ENCODE measurements around the gene LYPD6B.

Gene LYPD6B

DNA sequence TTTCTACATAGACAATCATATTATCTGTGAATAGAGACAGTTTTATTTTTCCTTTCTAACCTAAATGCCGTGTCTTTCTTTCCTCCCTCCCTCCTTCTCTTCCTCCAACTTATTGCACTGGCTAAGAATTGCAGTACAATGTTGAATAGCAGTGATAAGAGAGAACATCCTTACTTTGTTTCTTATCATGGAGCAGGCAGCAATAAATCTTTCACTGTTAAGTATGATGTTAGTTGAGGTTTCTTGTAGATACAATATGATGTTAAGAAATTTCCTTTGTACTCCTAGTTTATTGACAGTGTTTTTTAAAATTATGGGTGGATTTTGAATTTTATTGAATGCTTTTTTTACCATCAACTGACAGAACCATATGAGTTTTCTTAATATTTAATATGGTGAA, 6.0 kb downstream of the LYPD6B start:
- no peak for DNase-seq

DNA sequence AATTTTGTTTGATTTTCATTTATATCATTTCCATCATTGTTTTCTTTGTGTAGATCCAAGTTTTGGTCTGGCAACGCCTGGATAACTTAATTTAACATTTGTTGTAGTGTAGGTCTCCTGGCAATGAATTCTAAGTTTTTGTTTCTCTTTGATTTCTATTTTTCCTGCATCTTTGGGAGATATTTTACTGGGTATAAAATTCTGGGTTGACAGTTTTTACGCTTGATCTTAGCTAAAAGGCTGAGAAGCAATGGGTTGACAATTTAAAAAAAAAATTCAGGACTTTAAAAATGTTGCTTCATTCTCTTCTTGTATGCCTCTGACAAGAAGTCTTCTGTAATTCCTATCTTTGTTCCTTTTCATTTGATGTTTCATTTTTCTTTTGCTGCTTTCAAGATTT, 8.6 kb downstream of the LYPD6B start:
- DNase-seq, result no peak

DNA sequence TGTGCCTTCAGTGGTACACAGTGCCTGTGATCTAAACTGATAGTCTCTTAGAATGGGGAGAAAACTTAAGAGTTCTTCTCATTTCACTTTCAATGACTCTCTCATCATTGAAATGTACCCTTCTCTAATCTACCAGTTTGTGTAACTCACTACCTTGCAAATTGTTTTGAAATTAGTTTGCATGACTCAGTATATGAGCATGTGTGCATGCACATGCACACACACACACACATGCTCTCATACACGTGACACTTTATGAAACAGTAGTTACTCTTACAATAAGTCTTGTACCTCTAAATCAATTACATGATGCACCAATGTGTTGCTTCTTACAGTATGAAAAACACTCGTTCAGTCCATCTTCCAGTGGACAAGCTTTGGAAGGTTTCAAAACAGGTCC, 10.6 kb downstream of the LYPD6B start:
- DNase-seq, result no peak

DNA sequence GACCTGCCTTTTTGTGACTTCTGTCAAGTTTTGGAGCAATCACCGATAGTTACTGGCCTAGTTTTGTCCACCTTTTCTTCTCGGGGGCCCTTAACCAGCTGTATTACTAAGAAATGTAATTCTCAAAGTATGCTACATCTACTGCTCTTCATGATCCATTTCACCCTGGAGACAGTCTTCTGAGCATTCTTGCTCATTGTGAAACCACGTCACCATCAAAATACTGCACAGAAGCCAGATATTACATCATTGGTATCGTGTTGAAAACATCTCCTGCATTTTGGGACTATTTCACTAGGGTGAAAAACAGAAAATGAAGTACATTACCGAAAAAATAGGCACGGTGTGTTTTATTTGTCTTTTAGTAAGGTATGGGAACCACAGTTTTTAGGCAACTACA, 11.7 kb downstream of the LYPD6B start:
- no peak for DNase-seq

DNA sequence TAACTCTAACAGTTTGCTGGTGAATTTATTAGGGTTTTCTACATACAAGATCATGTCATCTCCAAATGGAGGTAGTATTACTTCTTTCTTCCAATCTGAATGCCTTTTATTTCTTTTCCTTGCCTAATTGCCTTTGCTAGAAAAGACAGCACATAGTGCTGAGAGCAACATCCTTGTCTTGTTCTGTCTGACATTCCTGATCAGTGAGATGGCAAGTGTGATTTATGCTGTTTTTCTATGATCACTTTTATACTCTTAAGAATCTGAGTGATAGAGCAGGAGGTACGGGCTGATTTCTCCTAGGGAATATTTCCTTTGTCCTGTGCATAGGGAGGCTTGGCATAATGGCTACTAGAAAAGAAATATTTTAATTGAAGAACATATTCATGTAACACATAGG, 17.3 kb downstream of the LYPD6B start:
- no peak for DNase-seq

DNA sequence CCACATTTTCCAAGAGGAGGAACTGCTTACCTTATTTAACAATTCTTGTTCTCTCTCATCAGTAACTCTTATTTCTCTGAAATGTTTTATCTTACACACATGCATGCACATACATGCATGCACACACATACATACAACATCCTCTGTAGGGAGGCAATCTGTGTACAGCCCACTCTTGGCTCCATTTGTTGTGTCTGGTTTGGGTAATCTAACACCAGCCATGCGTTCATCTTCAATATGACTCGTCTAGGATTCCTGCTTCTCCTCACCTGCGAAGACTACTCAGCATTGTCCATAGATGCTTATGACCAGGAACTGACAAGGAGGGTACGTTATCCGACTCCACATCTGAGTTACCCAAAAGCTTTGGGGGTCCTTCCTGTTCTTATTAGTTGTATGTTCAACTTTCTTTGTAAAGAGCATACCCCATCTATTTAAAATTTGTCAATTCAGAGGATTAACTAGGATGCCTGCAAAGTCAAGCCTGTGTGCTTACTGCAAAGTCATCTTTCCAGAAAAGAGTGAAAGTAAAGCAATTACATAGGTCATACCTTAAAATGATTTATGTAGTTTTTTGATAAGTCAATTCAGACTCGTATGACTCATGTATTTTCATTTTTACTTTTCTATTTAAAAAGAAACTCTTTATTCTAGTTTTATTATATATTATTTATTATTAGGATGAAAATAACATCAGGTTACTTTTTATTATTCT, 18.2 kb downstream of the LYPD6B start:
- DNase-seq, result no peak

DNA sequence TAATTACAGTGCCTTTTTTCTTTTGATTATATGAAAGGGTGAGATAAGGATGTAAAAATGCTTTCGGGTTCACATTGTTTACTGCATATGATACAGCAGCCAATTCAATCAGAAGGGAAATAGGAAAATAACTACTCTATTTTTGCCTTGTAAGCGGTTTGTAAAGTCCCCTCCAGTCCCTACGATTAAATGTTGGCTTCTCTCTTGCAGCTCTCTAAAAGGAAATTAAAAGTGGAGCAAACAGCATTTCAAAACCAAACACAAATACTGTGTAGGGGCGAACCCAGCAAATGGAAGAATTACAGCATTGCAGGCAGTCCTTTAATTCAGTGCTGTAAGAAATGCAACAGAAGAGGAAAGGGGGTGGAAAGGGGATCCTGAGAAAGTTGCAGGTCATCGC, 18.9 kb downstream of the LYPD6B start:
- DNase-seq, result no peak

DNA sequence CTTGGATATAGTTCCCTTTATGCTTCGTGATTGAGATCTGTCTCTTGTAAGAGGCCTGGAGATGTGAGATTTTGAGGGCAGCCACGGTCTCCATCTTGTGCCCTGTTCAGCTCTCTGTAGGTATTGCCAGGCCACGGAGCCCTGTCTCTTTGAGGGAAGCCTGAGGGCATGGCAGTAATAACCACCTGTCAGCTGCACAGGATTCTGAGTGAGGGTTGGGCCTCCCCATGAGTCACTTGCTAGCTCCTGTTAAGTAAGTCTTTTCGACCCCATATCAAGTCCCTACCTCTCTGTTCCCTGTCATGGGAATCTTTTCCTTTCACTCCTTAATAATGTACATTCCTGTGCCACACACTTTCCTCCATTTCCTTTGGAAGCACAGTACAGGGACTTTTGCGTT, 20.4 kb downstream of the LYPD6B start:
- no peak for DNase-seq

DNA sequence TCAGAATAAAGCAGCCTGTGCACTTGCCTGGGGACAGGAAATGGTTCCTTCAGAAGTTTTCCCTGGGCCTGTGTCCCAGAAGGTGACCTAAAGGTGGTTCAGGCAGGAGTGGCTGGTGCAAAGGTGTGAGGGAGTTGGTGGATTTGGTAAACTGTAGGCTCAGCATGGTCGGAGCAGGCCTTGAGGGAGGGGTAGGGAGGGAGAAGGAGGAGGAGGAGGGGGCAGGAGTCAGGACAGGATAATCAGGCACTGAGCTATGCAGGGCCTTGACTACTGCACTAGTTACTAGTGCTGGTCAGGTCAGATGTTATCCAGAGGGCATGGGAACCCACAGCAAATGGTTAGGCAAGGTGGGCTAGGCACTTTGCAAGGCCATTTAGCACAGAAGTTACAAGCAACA, 21.3 kb downstream of the LYPD6B start:
- no peak for DNase-seq

DNA sequence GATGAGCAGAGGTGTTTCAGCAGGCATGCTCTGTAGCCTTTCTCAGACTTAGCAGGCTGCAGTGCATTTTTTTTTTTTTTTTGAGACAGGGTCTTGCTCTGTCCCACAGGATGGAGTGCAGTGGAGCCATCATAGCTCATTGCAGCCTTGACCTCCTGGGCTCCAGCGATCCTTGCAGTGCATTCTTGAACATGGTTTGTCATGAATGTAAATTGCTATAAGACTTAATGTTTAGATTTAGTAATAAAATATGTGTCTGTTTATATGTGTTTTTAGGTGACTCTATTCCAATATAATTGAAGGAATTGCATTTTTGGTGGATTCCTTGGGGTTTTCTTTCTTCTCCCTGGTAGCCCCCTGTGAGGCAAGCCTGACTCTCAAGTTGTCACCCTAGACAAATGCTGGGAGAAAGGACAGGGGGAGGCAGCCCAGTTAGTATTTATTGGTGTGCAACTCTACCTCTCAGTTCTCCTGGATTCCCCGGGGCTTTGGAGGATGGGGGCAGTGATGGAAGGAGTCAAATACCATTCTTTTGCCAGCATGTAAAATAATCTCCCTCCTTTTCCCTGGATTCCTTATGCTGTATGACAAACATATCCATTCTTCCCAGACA, 22.7 kb downstream of the LYPD6B start:
- no peak for DNase-seq

DNA sequence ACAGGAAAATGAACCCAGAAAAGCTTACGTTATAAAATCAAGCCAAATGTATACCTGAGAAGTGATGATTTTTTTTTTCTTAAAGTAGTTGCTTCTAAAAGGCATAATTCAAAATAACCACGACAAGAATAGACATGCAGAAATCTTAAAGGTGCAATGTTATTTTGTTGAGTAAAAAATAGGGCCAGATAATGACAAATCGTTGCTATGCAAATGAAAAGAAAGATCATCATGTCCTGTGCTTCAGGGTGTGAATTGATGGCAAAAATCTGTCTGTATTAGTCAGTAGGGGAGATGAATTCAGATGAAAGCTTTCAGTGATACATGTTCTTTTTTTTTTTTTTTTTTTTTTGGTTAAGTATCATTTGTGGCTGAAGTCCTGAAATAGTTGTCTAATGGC, 24.0 kb downstream of the LYPD6B start:
- DNase-seq, result no peak

DNA sequence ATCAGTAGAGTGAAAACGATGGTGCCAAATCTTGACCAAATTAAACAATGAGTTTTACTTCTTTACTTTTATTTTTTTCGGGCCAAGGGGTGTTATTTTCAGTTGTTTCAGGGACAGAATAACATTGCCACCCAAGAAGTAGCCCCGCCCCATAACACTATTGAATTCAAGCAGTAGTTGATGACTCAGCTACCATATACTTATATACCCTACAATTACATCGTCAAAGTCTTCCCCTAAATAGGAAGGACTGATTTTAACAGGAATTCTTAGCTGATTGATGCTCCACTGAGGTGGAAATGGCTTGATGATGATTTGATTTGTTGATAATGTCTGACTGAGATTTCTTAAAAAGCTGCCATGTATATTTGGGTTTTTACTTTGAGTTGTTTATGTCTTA, 24.7 kb downstream of the LYPD6B start:
- no peak for DNase-seq

DNA sequence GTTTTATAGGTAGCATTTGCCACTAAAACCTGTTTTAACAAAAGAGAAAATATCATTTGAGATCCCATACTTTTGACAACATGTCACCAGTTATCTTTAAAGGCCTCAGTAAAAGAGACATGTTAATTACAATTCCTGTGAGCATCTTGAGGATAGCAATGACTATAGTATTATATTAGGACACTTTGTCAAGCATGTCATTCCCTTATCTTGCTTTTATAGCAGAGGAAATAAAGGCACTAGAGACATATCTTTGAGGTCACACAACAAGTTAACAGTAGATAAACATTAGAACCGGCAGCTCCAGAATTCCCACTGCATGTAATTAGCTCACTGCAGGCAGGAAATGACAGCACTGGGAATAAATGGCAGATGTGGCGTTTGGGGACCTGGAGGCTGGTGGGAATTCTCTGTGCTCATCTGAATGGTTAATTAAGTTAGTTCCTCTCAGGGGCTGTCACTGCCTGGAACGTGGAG, 25.9 kb downstream of the LYPD6B start:
- peak; percentile 38 for DNase-seq

DNA sequence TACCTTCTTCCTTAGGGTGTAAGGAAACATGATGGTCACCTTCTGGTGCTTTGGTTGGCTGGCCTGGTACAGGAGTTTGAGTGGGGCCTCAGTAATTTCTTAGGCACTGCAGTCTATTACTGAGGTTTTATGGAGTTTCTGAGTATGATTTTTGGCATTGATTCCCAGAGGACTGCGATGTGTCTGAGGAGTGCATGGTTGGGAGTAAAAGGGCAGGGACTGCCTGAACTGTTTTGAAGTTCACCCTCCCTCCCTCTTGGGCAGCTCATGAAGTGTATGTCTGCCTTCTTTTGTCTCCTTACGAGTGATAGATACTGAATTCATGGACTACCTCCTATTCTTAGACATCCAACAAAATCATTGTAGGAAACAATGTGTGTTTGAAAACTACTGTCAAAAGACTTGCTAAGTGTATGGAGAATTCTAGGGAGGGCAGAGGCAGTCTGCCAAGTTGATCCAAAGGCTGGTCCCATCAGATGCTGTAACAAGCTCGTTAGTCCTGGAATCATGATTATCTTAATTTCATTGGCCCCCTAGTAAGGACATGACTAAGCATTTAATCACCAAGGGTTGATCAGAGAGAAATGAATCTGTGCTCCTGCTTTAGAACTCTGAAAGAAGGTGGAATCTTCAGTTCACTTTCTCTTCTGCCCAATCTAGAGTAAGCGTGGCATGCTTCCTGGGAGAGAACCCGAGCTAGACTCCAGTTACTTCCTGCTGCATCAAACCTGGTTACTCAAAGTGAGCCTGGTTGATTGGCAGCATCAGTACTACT, 26.5 kb downstream of the LYPD6B start:
- no peak for DNase-seq

DNA sequence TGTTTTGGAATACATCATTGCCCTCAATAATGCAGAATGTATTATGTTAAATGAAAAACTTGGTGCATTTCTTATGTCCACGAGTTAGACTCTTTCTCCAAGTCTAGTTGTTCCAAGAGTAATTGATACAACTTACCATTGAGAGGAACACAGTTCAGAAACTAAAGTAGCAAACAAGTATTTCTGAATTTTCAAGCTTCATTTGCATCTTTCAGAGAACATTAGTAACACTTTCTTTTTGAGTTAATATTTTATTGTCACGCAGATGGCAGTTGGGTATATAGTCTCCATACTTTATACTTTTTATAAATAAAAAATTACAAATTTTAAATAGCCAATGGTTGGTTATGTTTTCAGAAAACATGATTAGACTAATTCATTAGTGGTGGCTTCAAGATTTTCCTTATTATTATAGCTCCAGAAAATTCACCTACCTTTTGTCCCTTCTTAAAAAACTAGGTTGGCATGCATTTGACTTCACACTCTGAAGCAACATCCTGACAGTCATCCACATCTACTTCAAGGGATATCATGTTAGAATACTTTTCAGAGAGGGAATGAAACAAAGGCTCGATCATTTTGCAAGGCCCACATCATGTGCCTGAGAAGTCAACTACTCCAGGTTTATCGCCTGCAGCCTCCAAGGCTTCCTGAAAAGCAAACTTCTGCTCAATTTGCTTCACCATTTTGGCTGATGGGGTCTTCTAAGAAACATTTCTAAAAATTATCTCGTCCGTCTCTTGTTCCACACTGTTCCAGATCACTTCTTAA, 29.9 kb downstream of the LYPD6B start:
- DNase-seq, result no peak

DNA sequence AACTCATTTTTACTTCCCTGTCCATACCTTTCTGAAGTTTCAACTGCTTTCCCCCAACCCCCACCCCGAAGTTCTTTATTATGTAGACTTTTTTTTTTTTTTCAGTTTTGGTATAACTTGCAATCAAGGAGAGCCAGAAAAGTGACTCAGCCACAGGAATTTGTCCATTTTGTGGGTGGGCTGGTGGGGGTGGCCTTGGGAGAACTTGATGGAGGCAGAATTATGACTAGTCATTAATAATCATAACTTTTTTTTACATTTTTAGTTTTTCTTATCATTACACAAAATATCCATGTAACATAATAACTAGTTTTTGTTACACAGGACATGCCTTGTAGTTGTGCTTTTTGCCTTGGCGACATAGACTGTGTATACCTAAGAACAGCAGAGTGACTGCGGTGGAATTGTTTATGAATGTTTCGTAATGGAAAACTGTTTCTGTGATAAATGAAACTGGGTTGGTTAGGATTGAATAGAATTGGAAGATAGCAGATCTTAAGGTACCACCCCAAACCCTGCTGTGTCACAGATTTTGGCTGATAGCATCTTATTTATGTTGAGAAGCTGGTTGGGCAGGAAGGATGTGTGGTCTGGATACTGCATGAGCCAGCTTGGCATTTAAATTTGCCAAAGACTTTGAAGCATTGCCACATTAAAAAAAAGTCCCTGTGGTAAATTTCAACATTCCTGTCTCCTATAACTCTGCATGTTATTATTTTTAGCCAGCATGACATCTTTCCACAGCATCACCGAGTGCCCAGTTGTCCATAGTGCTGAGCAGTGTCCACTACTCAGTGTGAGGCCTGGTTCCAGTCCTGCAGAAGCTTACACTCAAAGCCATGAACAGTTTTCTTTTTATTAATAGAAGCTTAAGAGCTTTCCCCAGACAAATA, 30.7 kb downstream of the LYPD6B start:
- DNase-seq, result no peak

DNA sequence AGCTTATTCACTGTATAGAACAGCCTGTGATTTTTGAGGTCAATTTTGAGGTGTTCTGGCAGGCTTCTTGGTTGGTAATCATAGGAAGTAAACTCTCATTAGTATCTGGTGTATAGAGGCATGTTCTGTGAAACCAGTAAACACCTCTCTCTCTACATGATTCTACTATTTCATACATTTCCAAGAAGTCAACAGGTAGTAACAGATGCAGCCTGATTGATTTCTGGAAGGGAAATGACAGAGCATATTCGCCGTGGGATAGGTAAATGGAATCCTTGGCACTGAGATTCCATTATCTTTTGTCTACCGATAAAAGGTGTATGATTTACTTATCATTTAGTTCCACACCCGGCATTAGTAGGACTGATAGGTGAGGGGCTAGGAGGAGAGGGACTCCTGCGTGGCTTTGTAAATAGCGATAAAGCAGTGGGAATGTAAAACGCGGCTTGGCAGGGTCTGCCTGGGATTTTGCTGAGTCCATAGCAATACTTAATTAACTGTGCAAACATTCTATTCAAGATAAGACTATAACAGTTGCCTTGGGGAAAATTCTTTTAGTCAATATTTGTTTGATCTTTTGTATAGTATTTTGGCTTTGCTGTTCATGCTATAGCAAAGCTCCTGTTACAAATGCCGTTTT, 32.3 kb downstream of the LYPD6B start:
- peak; percentile 61 for DNase-seq

DNA sequence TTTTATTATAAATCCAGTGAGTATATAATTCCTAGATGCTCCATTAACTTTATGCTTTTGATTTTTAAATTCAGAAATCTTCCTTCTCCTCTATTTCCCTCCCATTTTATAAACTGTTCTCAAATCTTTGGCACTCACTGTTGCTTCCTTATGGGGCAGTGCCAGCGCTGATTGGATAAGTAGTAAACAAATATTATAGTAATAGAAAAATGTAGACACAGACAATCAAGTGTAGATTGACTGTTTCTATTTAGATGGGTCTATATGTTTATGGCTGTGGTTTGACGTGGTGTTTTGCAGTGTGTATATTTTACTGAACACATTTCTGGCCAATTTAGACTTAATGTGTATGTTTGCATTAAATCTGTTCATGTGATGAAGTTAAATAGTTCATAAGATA, 36.6 kb downstream of the LYPD6B start:
- no peak for DNase-seq

DNA sequence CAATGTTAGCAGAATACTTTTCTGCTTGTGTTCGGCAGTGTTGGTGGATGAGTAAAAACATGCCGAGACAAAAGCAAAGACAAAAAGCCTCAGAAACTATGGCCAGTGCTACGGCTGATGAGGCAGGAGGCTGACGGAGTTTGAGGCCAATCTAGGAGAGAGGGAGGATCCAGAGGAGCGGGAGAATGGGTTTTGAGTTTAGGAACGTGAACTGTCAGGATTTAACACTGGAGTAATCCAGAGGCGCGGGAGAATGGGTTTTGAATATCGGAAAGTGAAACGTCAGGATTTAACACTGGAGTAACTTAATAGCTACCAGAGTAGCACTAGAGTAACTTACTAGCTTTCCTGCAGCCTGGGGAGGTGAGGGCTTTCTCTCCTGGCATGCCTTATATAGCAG, 37.4 kb downstream of the LYPD6B start:
- no peak for DNase-seq

DNA sequence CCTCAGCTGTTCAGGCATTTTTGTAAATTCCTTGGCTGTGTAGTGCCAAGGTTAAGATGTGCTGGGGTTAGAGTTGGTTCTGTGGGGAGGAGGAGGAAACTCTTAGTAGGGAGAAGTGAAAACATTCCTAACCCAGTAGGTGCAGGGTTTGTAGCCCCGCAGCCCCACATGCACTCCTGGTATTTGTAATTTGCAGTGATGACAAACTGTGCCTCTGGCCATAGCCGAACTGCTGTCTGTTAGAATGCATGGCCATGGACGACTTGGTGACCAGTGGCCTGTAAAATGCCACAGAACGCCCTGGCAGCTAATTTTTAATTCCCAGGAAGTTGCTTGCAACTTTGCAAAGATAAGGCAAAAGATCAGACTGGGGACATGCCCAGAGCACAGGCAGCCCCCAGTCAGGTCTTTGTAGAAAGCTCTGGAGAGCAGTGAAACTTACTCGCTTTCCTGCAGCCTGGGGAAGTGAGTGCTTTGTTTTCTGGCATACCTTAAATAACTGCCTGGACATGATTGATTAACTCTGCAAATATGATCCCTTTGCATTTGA, 38.4 kb downstream of the LYPD6B start:
- no peak for DNase-seq

DNA sequence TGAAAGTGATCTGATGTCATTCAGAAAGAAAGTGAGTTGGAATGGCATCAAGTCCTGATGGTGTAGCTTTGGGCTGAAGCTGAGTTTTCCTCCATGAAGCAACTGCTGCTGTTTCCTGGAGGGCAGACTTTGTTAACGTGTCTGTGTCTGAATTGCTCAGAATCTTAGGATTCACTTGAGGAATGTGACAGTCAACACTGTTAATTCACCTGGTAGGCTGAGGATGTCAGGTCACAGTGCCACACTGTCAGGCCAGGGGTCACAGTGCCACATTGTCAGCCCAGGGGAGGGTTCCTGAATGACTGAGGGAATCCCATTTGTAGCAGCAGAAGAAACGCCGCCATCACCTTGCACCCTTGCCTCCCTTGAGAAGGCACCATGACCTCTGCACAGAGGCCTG, 39.4 kb downstream of the LYPD6B start:
- no peak for DNase-seq

DNA sequence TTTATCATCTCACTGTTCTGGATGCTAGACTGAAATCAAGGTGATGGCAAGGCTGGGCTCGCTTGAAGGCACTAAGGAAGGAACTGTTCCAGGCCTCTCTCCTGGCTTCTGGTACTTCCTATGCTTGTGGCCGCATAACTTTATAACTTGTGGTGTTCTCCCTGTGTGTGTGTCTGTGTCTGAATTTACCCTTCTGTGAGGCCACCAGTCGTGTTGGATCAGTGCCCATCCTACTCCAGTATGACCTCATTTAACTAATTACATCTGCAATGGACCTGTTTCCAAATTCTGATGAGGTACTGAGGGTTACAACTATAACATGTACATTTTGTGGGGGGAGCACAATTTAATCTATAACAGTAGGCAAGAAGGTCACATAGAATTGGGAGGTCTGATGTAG, 41.6 kb downstream of the LYPD6B start:
- no peak for DNase-seq

All from DMS153 (cell line).